H1 (cell line): ENCODE measurements around the gene UBE2O. TPM values are rescaled to one million over a fixed set of nuclear protein-coding genes. Genes with fewer than 3 reads are reported as not detected.

Source experiments
- CTCF ChIA-PET: fragments of 300-600 bp; sonication (Branson Sonifier 250); formaldehyde crosslinking; loops from one replicate; lab custom pipeline; 2021; ENCODE audit not compliant: partially characterized antibody; lab: Charles Lee
- POLR2A ChIA-PET: fragments of 300-600 bp; sonication (Branson Sonifier 250); formaldehyde crosslinking; loops from one replicate; lab custom pipeline; 2021; ENCODE audit warnings: inconsistent platforms; ENCODE audit not compliant: partially characterized antibody; lab: Charles Lee
- DNase-seq, 2 experiments: peaks; one replicate each; pipeline versions ENCODE4 v3.0.0 to v3.0.0-alpha.2; 2010 to 2022; ENCODE audit warnings: low spot score in 2 of 2, low read depth in 1 of 2, mixed read lengths in 1 of 2
- FAIRE-seq: peaks from 2 replicates; lab custom pipeline; 2011; peaks lifted over from hg19 to GRCh38; lab: Jason Lieb, UNC
- H2AFZ ChIP-seq: 2 replicates; pipeline ENCODE4 v1.8.1; 2012; ENCODE audit warnings: low read length, inconsistent platforms
- H2AK5ac ChIP-seq: 2 replicates; pipeline ENCODE4 v1.6.1; 2013; ENCODE audit warnings: low read depth, low read length
- H2BK120ac ChIP-seq: replicated peaks from 2 replicates; pipeline ENCODE3; 2013; ENCODE audit warnings: low read depth, low read length, inconsistent platforms
- H2BK12ac ChIP-seq: 2 replicates; pipeline ENCODE4 v1.6.1; 2013; ENCODE audit warnings: low read depth, low read length
- H2BK15ac ChIP-seq: 2 replicates; pipeline ENCODE4 v1.6.1; 2013; ENCODE audit warnings: low read length
- H2BK20ac ChIP-seq: 2 replicates; pipeline ENCODE4 v1.6.1; 2013; ENCODE audit warnings: low read length
- H2BK5ac ChIP-seq: 2 replicates; pipeline ENCODE4 v1.6.1; 2013; ENCODE audit warnings: low read depth, low read length
- H3K14ac ChIP-seq: 2 replicates; pipeline ENCODE4 v1.6.1; 2013; ENCODE audit warnings: inconsistent platforms; ENCODE audit not compliant: insufficient read length
- H3K18ac ChIP-seq: 2 replicates; pipeline ENCODE4 v1.6.1; 2013; ENCODE audit warnings: low read length; ENCODE audit errors: extremely low read depth
- H3K23ac ChIP-seq: 2 replicates; pipeline ENCODE4 v1.6.1; 2013; ENCODE audit warnings: inconsistent platforms; ENCODE audit not compliant: insufficient read length
- H3K23me2 ChIP-seq: 2 replicates; pipeline ENCODE4 v1.6.1; 2013; ENCODE audit warnings: low read depth, low read length
- H3K27ac ChIP-seq: 2 replicates; pipeline ENCODE4 v1.6.1; 2011; ENCODE audit warnings: low read depth, low read length, inconsistent platforms
- H3K27me3 ChIP-seq, 4 experiments: replicated peaks in 1 of 4; 1 replicate in 1 of 4; 2 replicates in 3 of 4; pipeline versions ENCODE4 v1.6.1 to v1.8.1; 2011 to 2013; ENCODE audit warnings: low read length in 3 of 4, mild to moderate bottlenecking in 3 of 4, inconsistent platforms in 2 of 4, mixed read lengths in 2 of 4, moderate library complexity in 1 of 4; ENCODE audit not compliant: control insufficient read depth in 3 of 4, insufficient read depth in 3 of 4; ENCODE audit errors: extremely low read depth in 1 of 4
- H3K36me3 ChIP-seq, 4 experiments: 2 replicates each; pipeline versions ENCODE4 v1.6.1 to v1.8.1; 2011 to 2013; ENCODE audit warnings: mild to moderate bottlenecking in 4 of 4, low read length in 3 of 4, moderate library complexity in 2 of 4, control low read depth in 1 of 4, inconsistent platforms in 1 of 4; ENCODE audit not compliant: insufficient read depth in 4 of 4, control insufficient read depth in 2 of 4
- H3K4ac ChIP-seq: replicated peaks from 2 replicates; pipeline ENCODE3; 2013; ENCODE audit warnings: low read length, low read depth, mixed read lengths, inconsistent platforms; ENCODE audit not compliant: insufficient read length
- H3K4me1 ChIP-seq, 4 experiments: replicated peaks in 1 of 4; 1 replicate in 1 of 4; 2 replicates in 3 of 4; pipeline versions ENCODE4 v1.6.1 to v1.8.1; 2011 to 2013; ENCODE audit warnings: low read length in 3 of 4, inconsistent platforms in 2 of 4, mixed read lengths in 1 of 4; ENCODE audit not compliant: insufficient read depth in 4 of 4, control insufficient read depth in 3 of 4
- H3K4me2 ChIP-seq, 2 experiments: 2 replicates each; pipeline versions ENCODE4 v1.6.1 to v1.8.1; 2011 to 2013; ENCODE audit warnings: low read depth in 2 of 2, low read length in 2 of 2, control low read depth in 1 of 2, inconsistent platforms in 1 of 2, mild to moderate bottlenecking in 1 of 2; ENCODE audit not compliant: insufficient read depth in 1 of 2
- H3K4me3 ChIP-seq, 4 experiments: fragments of 200-600, 300-600 bp in 1 of 4; sonication (generic), shearing (Covaris generic), sonication (Bioruptor Twin) in 1 of 4; 2 replicates each; pipeline versions ENCODE4 v1.5.1 to v1.8.1; 2011 to 2016; ENCODE audit warnings: low read length in 4 of 4, low read depth in 3 of 4, control low read depth in 2 of 4, inconsistent platforms in 2 of 4, mild to moderate bottlenecking in 2 of 4, mixed read lengths in 1 of 4, moderate library complexity in 1 of 4; ENCODE audit not compliant: insufficient read depth in 2 of 4; ENCODE audit errors: extremely low read depth in 1 of 4
- H3K56ac ChIP-seq: replicated peaks from 2 replicates; pipeline ENCODE3; 2013; ENCODE audit warnings: low read depth, mild to moderate bottlenecking, mixed read lengths, low read length, inconsistent platforms; ENCODE audit not compliant: insufficient read length
- H3K79me1 ChIP-seq: 2 replicates; pipeline ENCODE4 v1.6.1; 2013; ENCODE audit warnings: low read depth, low read length, control low read depth
- H3K79me2 ChIP-seq, 2 experiments: 2 replicates each; pipeline versions ENCODE4 v1.6.1 to v1.8.1; 2012 to 2013; ENCODE audit warnings: low read length in 2 of 2, mild to moderate bottlenecking in 2 of 2, inconsistent platforms in 1 of 2; ENCODE audit not compliant: insufficient read depth in 2 of 2, control insufficient read depth in 1 of 2
- H3K9ac ChIP-seq, 4 experiments: replicated peaks in 1 of 4; 1 replicate in 1 of 4; 2 replicates in 3 of 4; pipeline versions ENCODE4 v1.6.1 to v1.8.1; 2011 to 2013; ENCODE audit warnings: low read depth in 3 of 4, low read length in 3 of 4, control low read depth in 2 of 4, mild to moderate bottlenecking in 2 of 4, moderate library complexity in 2 of 4, inconsistent platforms in 1 of 4; ENCODE audit errors: extremely low read depth in 1 of 4
- H3K9me3 ChIP-seq, 2 experiments: 2 replicates each; pipeline versions ENCODE4 v1.6.1 to v1.8.1; 2012 to 2013; ENCODE audit warnings: mild to moderate bottlenecking in 2 of 2, moderate library complexity in 2 of 2, control low read depth in 1 of 2, inconsistent platforms in 1 of 2, low read depth in 1 of 2, low read length in 1 of 2, mixed read lengths in 1 of 2; ENCODE audit not compliant: insufficient read depth in 2 of 2
- H4K20me1 ChIP-seq, 2 experiments: replicated peaks in 1 of 2; 2 replicates each; pipeline versions ENCODE3 to v1.8.1; 2011 to 2013; ENCODE audit warnings: inconsistent platforms in 2 of 2, low read length in 2 of 2, mild to moderate bottlenecking in 1 of 2; ENCODE audit not compliant: insufficient read depth in 2 of 2, control insufficient read depth in 1 of 2
- H4K5ac ChIP-seq: 2 replicates; pipeline ENCODE4 v1.6.1; 2013; ENCODE audit warnings: low read length, low read depth, mixed read lengths, inconsistent platforms; ENCODE audit not compliant: insufficient read length
- H4K8ac ChIP-seq: 2 replicates; pipeline ENCODE4 v1.8.0; 2013; ENCODE audit warnings: mild to moderate bottlenecking, moderate library complexity, low read length, inconsistent platforms; ENCODE audit not compliant: insufficient read depth; ENCODE audit errors: extremely low read depth
- H4K91ac ChIP-seq: replicated peaks from 2 replicates; pipeline ENCODE3; 2013; ENCODE audit warnings: low read length, mixed read lengths, inconsistent platforms; ENCODE audit not compliant: insufficient read length
- CBX5 ChIP-seq: fragments of 300-800, 300-1000 bp; sonication (generic); IDR thresholded peaks from 2 replicates; pipeline ENCODE4 v1.7.1; 2016; ENCODE audit warnings: antibody characterized with exemption, low read length, low read depth
- CHD2 ChIP-seq: IDR thresholded peaks from 2 replicates; pipeline ENCODE4 v1.6.1; 2012; ENCODE audit warnings: low read length, improper control_type of control experiment
- KDM5A ChIP-seq: fragments of 200-600 bp; IDR thresholded peaks from 2 replicates; pipeline ENCODE4 v1.7.1; 2012; ENCODE audit warnings: mild to moderate bottlenecking, low read length, inconsistent platforms, mixed read lengths
- POLR2A ChIP-seq, 2 experiments: IDR thresholded peaks; 1 replicate in 1 of 2; 2 replicates in 1 of 2; pipeline ENCODE4 v1.6.1; 2011; ENCODE audit warnings: low read depth in 2 of 2, low read length in 2 of 2, mild to moderate bottlenecking in 2 of 2; ENCODE audit errors: control extremely low read depth in 1 of 2
- RFX5 ChIP-seq: IDR thresholded peaks from 2 replicates; pipeline ENCODE4 v1.6.1; 2011; ENCODE audit warnings: low read depth, low read length, improper control_type of control experiment, borderline replicate concordance
- RNF2 ChIP-seq: fragments of 200-900, 300-1000 bp; sonication (generic); IDR thresholded peaks from 2 replicates; pipeline ENCODE4 v1.7.1; 2016; ENCODE audit warnings: borderline replicate concordance, low read depth, mild to moderate bottlenecking, antibody characterized with exemption, low read length; ENCODE audit not compliant: poor library complexity, severe bottlenecking; ENCODE audit errors: missing control alignments
- SRF ChIP-seq: IDR thresholded peaks from 2 replicates; pipeline ENCODE4 v1.6.1; 2011; ENCODE audit warnings: mild to moderate bottlenecking, low read depth, low read length, moderate library complexity
- TAF1 ChIP-seq: IDR thresholded peaks from 2 replicates; pipeline ENCODE4 v1.6.1; 2011; ENCODE audit warnings: mild to moderate bottlenecking, low read depth, low read length
- WGBS, 2 experiments: shearing (Covaris generic) in 1 of 2; methylation state at CpG; one replicate each; pipeline versions ENCODE4 v1.1.6 to v1.1.7; 2013 to 2015; ENCODE audit warnings: low lambda C conversion rate in 2 of 2, mixed read lengths in 2 of 2, inconsistent platforms in 1 of 2, low coverage in 1 of 2, missing lambda C conversion rate in 1 of 2; ENCODE audit not compliant: insufficient replicate concordance in 2 of 2, insufficient coverage in 1 of 2, insufficient read length in 1 of 2; ENCODE audit errors: extremely low coverage in 1 of 2, missing lambda C conversion rate in 1 of 2; 5-methylcytosine and 5-hydroxymethylcytosine counted together
- polyA plus RNA-seq, 7 experiments: library from polyadenylated mRNA; depleted of rRNA in 3 of 7; stranded (reverse) in 5 of 7; unstranded in 2 of 7; fragments of >200 nt in 5 of 7; fragments of 200-250 nt in 2 of 7; gene quantifications; 1 replicate in 5 of 7; 2 replicates in 1 of 7; 4 replicates in 1 of 7; pipeline versions ENCODE4 v1.2.1 to v1.2.3, GENCODE V29; 2011 to 2013; ENCODE audit warnings: missing spikeins in 2 of 7, mixed read lengths in 2 of 7
- total RNA-seq: library from RNA; stranded (reverse); fragmentation: NEBNext Ultra II Directional; extraction: Animal tissue kit (Norgen Biotek cat#: 25700); gene quantifications from 2 replicates; pipeline ENCODE4 v1.2.1, GENCODE V29; 2021

The UBE2O gene
- total and polyA plus RNA-seq, 2 of the 8 experiments (the other 6 are each of a cell fraction or from before 2014, with no cell fraction given): 24.4 to 63.0 TPM

DNA sequence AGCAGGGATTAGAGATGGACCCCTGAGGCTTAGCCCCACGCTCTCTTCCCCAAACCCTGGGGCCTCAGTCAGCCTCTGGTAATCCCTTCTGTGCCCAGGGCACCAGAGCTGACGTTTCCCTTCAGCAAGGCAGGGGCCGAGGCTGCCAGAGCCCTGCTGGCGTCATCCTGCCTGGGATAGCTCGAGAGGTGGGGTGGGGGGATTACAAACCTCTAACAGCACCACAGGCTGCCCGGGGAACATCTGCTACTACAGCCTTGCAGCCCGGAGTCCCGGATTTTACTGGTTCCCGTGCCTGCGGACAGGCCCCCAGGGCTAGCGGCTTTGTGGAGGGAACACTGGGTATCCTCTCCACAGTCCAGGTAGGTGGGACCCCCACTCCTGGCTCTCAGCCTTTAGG, 14.4 kb upstream of the UBE2O start, which contains the start of gene AANAT:
TSS of gene AANAT (plus strand) at position 238 of the 400 bp plus-strand sequence. CDS start 1,144 bp downstream, outside the sequence.
- Histone ChIP-seq H2AK5ac (no peak within 1 kb of the TSS), H3K4me3 (no peak within 1 kb of the TSS), H3K79me2 (no peaks in the 10 kb centered on the region), H3K27ac (no peak within 1 kb of the TSS), H2BK12ac (no peak within 1 kb of the TSS), H3K9ac (no peak within 1 kb of the TSS), H3K79me1 (no peaks in the 10 kb centered on the region), H3K9me3 (no peaks in the 10 kb centered on the region), H2BK20ac (0 out of 2 replicates have a peak within 1 kb of the TSS, but pooled peaks have one; percentile 18), H4K8ac (peak within 1 kb of the TSS; percentile 12), H2AFZ (no peak within 1 kb of the TSS), H3K14ac (no peak within 1 kb of the TSS), H2BK15ac (no peak within 1 kb of the TSS), H3K4ac (no peak within 1 kb of the TSS), H3K27me3 (no peaks in the 10 kb centered on the region), H2BK5ac (no peak within 1 kb of the TSS; the same call in 1 of the 2 replicates), H3K36me3 (peaks cover 0 to 10% (median 0%) of the 10 kb centered on the region in 4 experiments; a peak in 2 of 8 replicates), H3K56ac (no peak within 1 kb of the TSS), H3K23me2 (no peaks in the 10 kb centered on the region), H3K18ac (no peak within 1 kb of the TSS; the same call in 1 of the 2 replicates), H4K5ac (no peak within 1 kb of the TSS), H3K23ac (no peak within 1 kb of the TSS), H4K20me1 (no peaks in the 10 kb centered on the region), H2BK120ac (no peak within 1 kb of the TSS), H4K91ac (no peak within 1 kb of the TSS), H3K4me2 (no peak within 1 kb of the TSS), H3K4me1 (peaks cover 0 to 9% (median 0%) of the 10 kb centered on the region in 4 experiments; a peak in 2 of 7 replicates)
- ChIA-PET POLR2A (interaction anchor here (0.6 to 2.2 kb wide), 10 partner anchors 10 to 687 kb away, joined by 3 to 11 read pairs (median 4); partner anchors contain the start of gene UBE2O), CTCF (interaction anchor here (0.8 to 15.6 kb wide), 29 partner anchors 10 to 307 kb away, joined by 3 to 446 read pairs (median 5); partner anchors contain the start of genes RHBDF2 and UBE2O)
- DNase-seq (peak in 1 of 2 experiments; percentile 47), FAIRE-seq (no peak)
- TF ChIP-seq SRF (no peak), CBX5 (no peak), TAF1 (no peak), POLR2A (IDR thresholded peaks at IDR 0.05; ENCODE audit: control extremely low read depth in 1 of 2, low read depth in 2 of 2, low read length in 2 of 2) (no peak), RFX5 (no peak), CHD2 (no peak), KDM5A (no peak), RNF2 (no peak)
- WGBS, 2 experiments: 92% methylated on average over 11 of the region's 11 CpGs; no CpG with 5 or more reads in 1 of the 2 experiments
